GM12872 (cell line): Measurements from ENCODE around the gene TIMM50.

Source experiments
- TF ChIP-seq, protein P1 (sequence below): IDR thresholded peaks from 3 replicates; pipeline ENCODE4 v1.5.1; 2011; ENCODE audit warnings: low read depth, mild to moderate bottlenecking, low read length, moderate library complexity; ENCODE audit not compliant: insufficient read depth

The TIMM50 gene

DNA sequence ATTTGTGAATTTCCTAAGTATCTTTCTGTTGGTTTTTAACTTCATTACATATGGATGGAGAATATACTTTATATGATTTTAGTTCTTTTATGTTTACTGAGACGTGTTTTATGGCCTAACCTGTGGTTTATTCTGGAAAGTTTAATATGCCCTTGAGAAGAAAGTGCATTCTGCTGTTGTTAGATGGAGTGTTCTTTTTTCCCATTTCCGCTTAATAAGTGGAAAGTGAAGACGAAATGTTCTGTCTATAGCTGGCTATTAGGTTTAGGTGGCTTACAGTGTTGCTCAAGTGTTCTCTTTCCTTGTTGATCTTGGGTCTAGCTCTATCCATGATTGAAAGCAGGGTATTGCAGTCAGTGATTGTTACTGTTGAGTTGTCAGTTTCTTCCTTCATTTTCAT is 17.2 kb upstream of the TIMM50 start:
- TF ChIP-seq, protein P1, sequence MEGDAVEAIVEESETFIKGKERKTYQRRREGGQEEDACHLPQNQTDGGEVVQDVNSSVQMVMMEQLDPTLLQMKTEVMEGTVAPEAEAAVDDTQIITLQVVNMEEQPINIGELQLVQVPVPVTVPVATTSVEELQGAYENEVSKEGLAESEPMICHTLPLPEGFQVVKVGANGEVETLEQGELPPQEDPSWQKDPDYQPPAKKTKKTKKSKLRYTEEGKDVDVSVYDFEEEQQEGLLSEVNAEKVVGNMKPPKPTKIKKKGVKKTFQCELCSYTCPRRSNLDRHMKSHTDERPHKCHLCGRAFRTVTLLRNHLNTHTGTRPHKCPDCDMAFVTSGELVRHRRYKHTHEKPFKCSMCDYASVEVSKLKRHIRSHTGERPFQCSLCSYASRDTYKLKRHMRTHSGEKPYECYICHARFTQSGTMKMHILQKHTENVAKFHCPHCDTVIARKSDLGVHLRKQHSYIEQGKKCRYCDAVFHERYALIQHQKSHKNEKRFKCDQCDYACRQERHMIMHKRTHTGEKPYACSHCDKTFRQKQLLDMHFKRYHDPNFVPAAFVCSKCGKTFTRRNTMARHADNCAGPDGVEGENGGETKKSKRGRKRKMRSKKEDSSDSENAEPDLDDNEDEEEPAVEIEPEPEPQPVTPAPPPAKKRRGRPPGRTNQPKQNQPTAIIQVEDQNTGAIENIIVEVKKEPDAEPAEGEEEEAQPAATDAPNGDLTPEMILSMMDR, result no peak

DNA sequence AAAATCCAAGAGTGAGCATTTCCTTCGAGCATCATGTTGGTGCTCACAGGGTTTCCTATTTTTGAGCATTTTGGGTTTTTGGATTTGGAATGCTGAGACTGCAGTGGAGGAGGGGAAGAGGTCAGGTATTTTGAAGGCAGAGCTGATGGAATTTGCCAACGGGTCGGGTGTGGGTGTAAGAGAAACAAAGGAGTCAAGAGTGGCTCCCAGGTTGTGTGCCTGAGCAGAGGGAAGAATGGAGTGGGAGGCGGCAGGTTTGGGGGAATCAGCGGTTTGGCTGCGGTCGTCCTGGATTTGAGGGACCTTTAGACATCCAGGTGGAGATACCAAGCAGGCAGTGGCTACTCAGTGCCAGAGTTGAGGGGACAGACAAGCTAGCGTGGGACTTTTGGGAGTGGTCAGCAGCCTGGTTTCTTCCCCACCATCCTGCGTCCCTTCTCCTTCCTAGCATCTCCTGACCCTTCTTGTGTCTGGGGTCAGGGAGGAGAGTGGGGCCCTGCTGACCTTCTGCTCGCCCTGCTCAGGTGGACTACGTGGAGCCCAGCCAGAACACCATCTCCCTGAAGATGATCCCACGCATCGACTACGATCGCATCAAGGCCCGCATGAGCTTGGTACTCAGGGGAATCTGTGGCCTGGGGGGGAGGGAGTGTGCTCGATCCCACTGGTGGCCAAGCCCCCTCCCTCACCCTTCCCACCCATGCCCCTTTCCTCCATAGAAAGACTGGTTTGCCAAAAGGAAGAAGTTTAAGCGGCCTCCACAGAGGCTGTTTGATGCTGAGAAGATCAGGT is 14.5 kb upstream of the TIMM50 start:
- TF ChIP-seq, protein P1, result no peak

DNA sequence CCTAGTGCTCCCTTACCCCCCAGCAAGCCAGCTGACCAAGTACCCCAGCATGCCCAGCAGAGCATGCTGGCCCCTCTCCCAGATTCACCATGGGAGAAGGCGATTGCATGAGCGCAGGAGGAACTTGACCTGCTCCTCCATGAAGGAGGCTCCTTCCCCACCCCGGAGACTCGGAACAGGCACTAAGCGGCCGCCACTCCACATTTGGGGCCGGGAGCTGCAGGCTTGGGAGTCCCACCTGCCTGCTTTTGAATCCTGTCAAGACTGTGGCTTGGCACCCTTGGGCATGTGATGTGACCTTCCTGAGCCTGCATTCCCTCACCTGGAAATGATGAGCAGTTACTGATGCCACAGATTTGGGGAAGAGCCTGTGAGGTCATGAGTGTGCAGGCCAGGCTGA is 12.7 kb upstream of the TIMM50 start:
- TF ChIP-seq, protein P1, result no peak

DNA sequence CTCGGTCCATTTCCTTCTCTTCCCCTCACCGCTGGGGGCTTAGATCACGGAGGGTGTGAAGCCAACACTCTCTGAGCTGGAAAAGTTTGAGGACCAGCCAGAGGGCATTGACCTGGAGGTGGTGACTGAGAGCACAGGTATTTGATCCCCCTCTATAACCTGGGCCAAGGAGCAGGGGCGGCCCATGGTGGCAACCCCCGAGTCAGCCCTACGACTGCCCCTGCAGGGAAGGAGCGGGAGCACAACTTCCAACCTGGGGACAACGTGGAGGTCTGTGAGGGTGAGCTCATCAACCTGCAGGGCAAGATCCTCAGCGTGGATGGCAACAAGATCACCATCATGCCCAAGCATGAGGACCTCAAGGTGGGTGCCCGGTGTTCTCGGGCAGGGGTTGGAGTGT is 11.6 kb upstream of the TIMM50 start:
- TF ChIP-seq, protein P1, result no peak

DNA sequence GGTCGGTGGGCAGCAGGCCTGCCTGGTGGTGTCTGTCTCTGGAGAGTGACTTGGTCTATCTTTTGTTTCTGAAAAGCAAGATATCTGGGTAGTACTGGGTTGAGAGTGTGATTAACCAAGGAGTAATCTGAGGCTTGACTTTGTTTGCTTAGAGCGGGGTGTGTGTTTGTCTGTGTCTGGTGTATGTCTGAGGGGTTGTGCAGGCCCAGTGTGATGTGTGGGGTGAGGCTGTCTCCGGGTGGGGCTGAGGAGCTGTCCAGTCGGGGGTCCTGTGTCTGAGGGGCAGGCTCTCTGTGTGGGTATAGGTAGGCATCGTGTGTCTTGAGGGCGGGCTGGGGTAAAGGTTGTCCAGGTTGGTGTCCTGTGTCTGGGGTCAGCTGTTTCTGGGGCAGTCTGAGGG is 11.1 kb upstream of the TIMM50 start:
- TF ChIP-seq, protein P1, result no peak

DNA sequence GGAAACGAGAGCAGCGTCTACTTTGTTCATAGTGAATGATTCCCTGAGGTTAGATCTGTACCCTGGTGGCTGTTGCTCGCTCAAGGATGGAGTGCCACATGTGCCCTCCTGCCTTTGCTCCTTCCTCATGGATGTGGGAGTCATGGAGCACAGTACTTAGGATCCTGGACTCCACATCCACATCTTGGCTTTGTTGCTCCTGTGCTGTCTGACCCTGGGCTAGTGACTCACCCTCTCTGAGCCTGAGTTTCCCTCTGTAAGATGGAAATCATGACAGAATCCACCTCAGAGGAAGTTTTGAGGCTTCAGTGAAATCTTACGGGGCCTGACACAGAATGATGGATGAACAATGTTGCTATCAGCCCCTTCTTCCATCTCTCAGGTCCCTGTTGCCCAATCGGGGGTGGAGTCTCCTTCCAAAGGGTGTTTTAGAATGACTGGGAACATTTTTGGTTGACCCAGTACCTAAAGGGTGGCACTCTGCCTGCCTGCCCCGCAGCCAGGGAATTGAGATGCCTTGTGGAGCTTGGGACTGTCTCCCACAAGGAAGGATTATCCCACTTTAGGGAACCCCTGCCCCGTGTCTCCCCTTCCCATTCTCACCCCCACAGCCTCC is 9.8 kb upstream of the TIMM50 start:
- TF ChIP-seq, protein P1, result no peak

DNA sequence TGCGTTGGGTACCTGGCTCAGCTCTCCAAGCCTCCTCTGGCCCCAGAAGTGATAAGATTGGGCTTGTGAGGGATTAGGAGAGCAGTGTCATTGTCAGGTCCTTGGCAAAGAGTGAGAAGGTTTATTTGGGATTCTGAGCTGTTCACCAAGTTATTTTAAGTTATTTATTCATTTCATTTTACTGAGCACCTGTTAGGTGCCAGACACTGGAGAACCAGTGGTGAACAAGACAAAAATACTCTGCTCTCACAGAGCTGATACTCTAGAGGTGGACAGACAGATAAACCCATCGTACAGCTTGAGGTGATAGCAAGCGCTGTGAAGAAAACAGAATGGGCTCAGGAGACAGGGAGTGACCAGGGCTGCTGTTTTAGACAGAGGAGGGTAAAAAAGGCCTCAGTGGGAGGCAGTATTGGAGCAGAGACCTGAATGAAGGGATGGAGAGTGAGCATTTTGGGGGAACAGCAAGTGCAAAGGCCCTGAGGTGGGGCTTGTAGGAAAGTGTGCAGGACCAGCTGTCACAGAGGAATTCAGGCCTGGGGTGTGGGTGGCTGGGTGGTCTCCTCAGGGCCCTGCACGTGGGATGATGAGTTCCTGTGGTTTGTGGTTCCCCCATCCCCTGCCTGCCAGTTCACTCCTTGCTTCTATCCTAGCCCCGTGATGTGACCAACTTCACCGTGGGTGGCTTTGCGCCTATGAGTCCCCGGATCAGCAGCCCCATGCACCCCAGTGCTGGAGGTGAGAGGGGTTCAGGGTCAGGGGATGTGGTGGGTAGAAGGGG is 8.7 kb upstream of the TIMM50 start:
- TF ChIP-seq, protein P1, result no peak
